H9 (cell line): ENCODE measurements around the gene CD93. TPM values are rescaled to one million over a fixed set of nuclear protein-coding genes. Genes with fewer than 3 reads are reported as not detected.

Source experiments
- DNase-seq: peaks from one replicate; pipeline ENCODE4 v3.0.0-alpha.2; 2017
- H2AFZ ChIP-seq: one replicate; pipeline ENCODE4 v1.6.1; 2013; ENCODE audit warnings: mild to moderate bottlenecking, low read length, control low read depth, moderate library complexity
- H2AK5ac ChIP-seq: 2 replicates; pipeline ENCODE4 v1.6.1; 2013; ENCODE audit warnings: low read length, control low read depth, mixed read lengths; ENCODE audit not compliant: insufficient read length
- H2BK120ac ChIP-seq: one replicate; pipeline ENCODE4 v1.6.1; 2013; ENCODE audit warnings: low read depth, mild to moderate bottlenecking, low read length, control low read depth, inconsistent platforms; ENCODE audit not compliant: poor library complexity, severe bottlenecking
- H2BK12ac ChIP-seq: 2 replicates; pipeline ENCODE4 v1.6.1; 2013; ENCODE audit warnings: low read length, control low read depth, mixed read lengths, low read depth; ENCODE audit not compliant: insufficient read length
- H2BK15ac ChIP-seq: 2 replicates; pipeline ENCODE4 v1.6.1; 2013; ENCODE audit warnings: low read depth, low read length, control low read depth
- H2BK20ac ChIP-seq: one replicate; pipeline ENCODE4 v1.6.1; 2013; ENCODE audit warnings: low read depth, mild to moderate bottlenecking, low read length, control low read depth, inconsistent platforms; ENCODE audit not compliant: poor library complexity, severe bottlenecking
- H2BK5ac ChIP-seq: 2 replicates; pipeline ENCODE4 v1.6.1; 2013; ENCODE audit warnings: low read length, control low read depth, mixed read lengths; ENCODE audit not compliant: insufficient read length
- H3K14ac ChIP-seq: 2 replicates; pipeline ENCODE4 v1.6.1; 2013; ENCODE audit warnings: low read length, control low read depth; ENCODE audit not compliant: insufficient read depth
- H3K18ac ChIP-seq: 2 replicates; pipeline ENCODE4 v1.6.1; 2013; ENCODE audit warnings: low read depth, mild to moderate bottlenecking, mixed read lengths, low read length, control low read depth; ENCODE audit not compliant: insufficient read length
- H3K23ac ChIP-seq: 2 replicates; pipeline ENCODE4 v1.6.1; 2013; ENCODE audit warnings: low read length, control low read depth, mixed read lengths, low read depth; ENCODE audit not compliant: insufficient read length
- H3K23me2 ChIP-seq: 2 replicates; pipeline ENCODE4 v1.6.1; 2013; ENCODE audit warnings: low read depth, mild to moderate bottlenecking, mixed read lengths, low read length, control low read depth; ENCODE audit not compliant: insufficient read length, poor library complexity, severe bottlenecking
- H3K27ac ChIP-seq: 2 replicates; pipeline ENCODE4 v1.5.1; 2013; ENCODE audit warnings: low read length, control low read depth, mixed read lengths, low read depth; ENCODE audit not compliant: insufficient read length
- H3K27me3 ChIP-seq: 2 replicates; pipeline ENCODE4 v1.6.1; 2013; ENCODE audit warnings: low read length, control low read depth, inconsistent platforms; ENCODE audit not compliant: insufficient read depth
- H3K4ac ChIP-seq: 2 replicates; pipeline ENCODE4 v1.6.1; 2013; ENCODE audit warnings: low read depth, mild to moderate bottlenecking, control low read depth, inconsistent platforms, low read length, moderate library complexity
- H3K4me1 ChIP-seq: 2 replicates; pipeline ENCODE4 v1.6.1; 2013; ENCODE audit warnings: low read length, control low read depth, inconsistent platforms; ENCODE audit not compliant: insufficient read depth
- H3K4me2 ChIP-seq: 2 replicates; pipeline ENCODE4 v1.6.1; 2013; ENCODE audit warnings: low read length, control low read depth, mixed read lengths; ENCODE audit not compliant: insufficient read length, insufficient read depth
- H3K56ac ChIP-seq: 2 replicates; pipeline ENCODE4 v1.6.1; 2013; ENCODE audit warnings: low read depth, mild to moderate bottlenecking, mixed read lengths, low read length, control low read depth; ENCODE audit not compliant: insufficient read length
- H3K79me1 ChIP-seq: 2 replicates; pipeline ENCODE4 v1.6.1; 2013; ENCODE audit warnings: low read depth, mild to moderate bottlenecking, moderate library complexity, low read length, control low read depth, inconsistent platforms; ENCODE audit not compliant: insufficient read depth, poor library complexity, severe bottlenecking
- H3K79me2 ChIP-seq: 2 replicates; pipeline ENCODE4 v1.6.1; 2013; ENCODE audit warnings: low read length, control low read depth, inconsistent platforms; ENCODE audit not compliant: insufficient read depth
- H3K9ac ChIP-seq: 2 replicates; pipeline ENCODE4 v1.6.1; 2013; ENCODE audit warnings: low read length, control low read depth, mixed read lengths; ENCODE audit not compliant: insufficient read length; ENCODE audit errors: extremely low read depth
- H3K9me3 ChIP-seq: one replicate; pipeline ENCODE4 v1.6.1; 2013; ENCODE audit warnings: low read depth, low read length, inconsistent platforms; ENCODE audit not compliant: control insufficient read depth
- H3T11ph ChIP-seq: one replicate; pipeline ENCODE4 v1.6.1; 2013; ENCODE audit warnings: mild to moderate bottlenecking, low read length, control low read depth, inconsistent platforms
- H4K20me1 ChIP-seq: one replicate; pipeline ENCODE4 v1.6.1; 2013; ENCODE audit not compliant: control insufficient read depth, insufficient read length, insufficient read depth
- H4K5ac ChIP-seq: 2 replicates; pipeline ENCODE4 v1.6.1; 2013; ENCODE audit warnings: low read depth, mild to moderate bottlenecking, mixed read lengths, low read length, control low read depth; ENCODE audit not compliant: insufficient read length
- H4K8ac ChIP-seq: replicated peaks from 2 replicates; pipeline ENCODE4 v1.6.1; 2013; ENCODE audit warnings: low read length, control low read depth, mixed read lengths, low read depth; ENCODE audit not compliant: insufficient read length
- H4K91ac ChIP-seq: 2 replicates; pipeline ENCODE4 v1.6.1; 2013; ENCODE audit warnings: low read depth, mild to moderate bottlenecking, moderate library complexity, mixed read lengths, low read length, control low read depth; ENCODE audit not compliant: insufficient read length
- H3K27ac Mint-ChIP-seq, 3 experiments: 2 replicates in 2 of 3; 3 replicates in 1 of 3; pipeline ENCODE4 v1.8.0; 2020 to 2021; ENCODE audit warnings: mixed read lengths in 3 of 3, mild to moderate bottlenecking in 1 of 3, moderate library complexity in 1 of 3
- H3K27me3 Mint-ChIP-seq: 2 replicates; pipeline ENCODE4 v1.8.0; 2021; ENCODE audit warnings: low read depth, mild to moderate bottlenecking, moderate library complexity, mixed read lengths
- H3K36me3 Mint-ChIP-seq, 3 experiments: 2 replicates in 2 of 3; 3 replicates in 1 of 3; pipeline ENCODE4 v1.8.0; 2020 to 2021; ENCODE audit warnings: low read depth in 3 of 3, mixed read lengths in 3 of 3; ENCODE audit not compliant: insufficient read depth in 1 of 3
- H3K4me1 Mint-ChIP-seq, 2 experiments: 2 replicates each; pipeline ENCODE4 v1.8.0; 2020; ENCODE audit warnings: mixed read lengths in 2 of 2
- H3K4me3 Mint-ChIP-seq, 2 experiments: 2 replicates in 1 of 2; 3 replicates in 1 of 2; pipeline ENCODE4 v1.8.0; 2020 to 2021; ENCODE audit warnings: mild to moderate bottlenecking in 2 of 2, mixed read lengths in 2 of 2, moderate library complexity in 1 of 2
- H3K9me3 Mint-ChIP-seq, 2 experiments: 2 replicates in 1 of 2; 3 replicates in 1 of 2; pipeline ENCODE4 v1.8.0; 2020; ENCODE audit warnings: mild to moderate bottlenecking in 2 of 2, mixed read lengths in 2 of 2, moderate library complexity in 1 of 2
- WGBS: extraction: QIAGEN DNeasy Blood & Tissue Kit; methylation state at CpG from one replicate; pipeline ENCODE4 v1.1.7; 2013; ENCODE audit warnings: missing lambda C conversion rate, low lambda C conversion rate, mixed read lengths; ENCODE audit not compliant: insufficient read length; ENCODE audit errors: extremely low coverage; 5-methylcytosine and 5-hydroxymethylcytosine counted together
- total RNA-seq: library from RNA; stranded (reverse); gene quantifications from 2 replicates; pipeline ENCODE4 v1.2.1, GENCODE V29; 2021
- TF ChIP-seq, protein P1 (sequence below): fragments of 200-600 bp; sonication (generic); conservative IDR thresholded peaks from 3 replicates; pipeline ENCODE4 v1.8.0; 2021; ENCODE audit warnings: antibody characterized with exemption, mild to moderate bottlenecking

CD93 gene
- total RNA-seq, 1 experiment from 2014 or later = not detected

DNA sequence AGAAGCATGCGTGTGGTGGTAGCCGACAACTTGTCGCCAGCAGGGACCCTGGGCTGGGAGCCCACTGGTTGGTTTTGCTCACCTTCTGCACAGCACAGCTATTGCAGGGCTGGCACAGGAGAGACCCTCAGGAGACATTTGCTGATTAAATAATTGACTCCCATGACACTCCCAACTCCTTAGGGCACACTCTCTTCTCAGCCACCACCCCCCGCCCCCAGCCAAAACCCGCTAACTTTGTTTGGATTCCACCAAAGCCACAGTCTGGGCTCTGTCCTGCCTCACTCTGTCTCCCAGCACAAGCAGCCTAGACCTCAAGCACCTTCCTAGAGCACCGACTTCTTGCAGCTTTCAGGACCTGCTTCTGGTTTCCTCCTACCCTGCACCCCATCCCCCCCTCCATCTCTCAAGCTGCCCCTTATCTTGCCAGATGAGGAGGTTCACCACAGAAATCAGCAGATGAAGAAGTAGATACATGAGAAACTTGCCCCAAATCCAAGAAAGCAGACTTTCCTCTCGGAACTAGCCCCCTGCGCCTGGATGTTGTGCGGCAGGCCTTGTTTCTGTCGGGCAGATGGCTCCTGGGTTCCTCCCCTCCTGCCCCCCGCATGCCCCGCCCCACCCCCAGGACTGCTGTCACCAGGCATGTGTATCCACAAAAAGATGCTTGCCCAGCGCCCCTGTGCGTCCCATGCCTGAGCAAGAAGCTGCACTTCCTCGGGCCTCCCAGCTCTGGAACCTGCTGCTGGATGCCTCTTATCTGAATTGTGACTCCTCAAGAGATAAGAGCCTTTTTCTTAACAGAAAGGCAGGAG lies 35.0 kb upstream of the CD93 start:
- no peak overlapping the region for H3K4me2 ChIP-seq
- WGBS = no CpG with 5 or more reads among the region's 15 CpGs

More for the DNA sequence above, 35.0 kb upstream of the CD93 start:
- peak overlapping the region in 1 of 3 experiments; percentile 73; a peak in 1 of 7 replicates for H3K27ac Mint-ChIP-seq
- Histone ChIP-seq H3K56ac (no peak overlapping the region), H4K8ac (no peak overlapping the region), H4K5ac (no peak overlapping the region), H3K27me3 (no peaks in the 10 kb centered on the region), H3T11ph (no peak overlapping the region), H4K91ac (no peak overlapping the region), H3K79me1 (no peaks in the 10 kb centered on the region), H3K79me2 (no peaks in the 10 kb centered on the region), H3K27ac (no peak overlapping the region), H3K18ac (no peak overlapping the region), H3K4ac (no peak overlapping the region), H3K14ac (peak overlapping the region; percentile 18; the same call in 1 of the 2 replicates), H3K9ac (no peak overlapping the region), H2AK5ac (no peak overlapping the region), H2AFZ (no peak overlapping the region), H3K23ac (no peak overlapping the region), H3K23me2 (no peaks in the 10 kb centered on the region), H4K20me1 (no peaks in the 10 kb centered on the region), H3K4me1 (no peaks in the 10 kb centered on the region), H2BK5ac (no peak overlapping the region), H2BK120ac (no peak overlapping the region), H2BK20ac (no peak overlapping the region), H2BK15ac (no peak overlapping the region), H3K9me3 (no peaks in the 10 kb centered on the region), H2BK12ac (no peak overlapping the region)
- H3K9me3 Mint-ChIP-seq = no peaks in the 10 kb centered on the region; a peak in 1 of 5 replicates
- no peaks in the 10 kb centered on the region for H3K36me3 Mint-ChIP-seq
- TF ChIP-seq, protein P1, sequence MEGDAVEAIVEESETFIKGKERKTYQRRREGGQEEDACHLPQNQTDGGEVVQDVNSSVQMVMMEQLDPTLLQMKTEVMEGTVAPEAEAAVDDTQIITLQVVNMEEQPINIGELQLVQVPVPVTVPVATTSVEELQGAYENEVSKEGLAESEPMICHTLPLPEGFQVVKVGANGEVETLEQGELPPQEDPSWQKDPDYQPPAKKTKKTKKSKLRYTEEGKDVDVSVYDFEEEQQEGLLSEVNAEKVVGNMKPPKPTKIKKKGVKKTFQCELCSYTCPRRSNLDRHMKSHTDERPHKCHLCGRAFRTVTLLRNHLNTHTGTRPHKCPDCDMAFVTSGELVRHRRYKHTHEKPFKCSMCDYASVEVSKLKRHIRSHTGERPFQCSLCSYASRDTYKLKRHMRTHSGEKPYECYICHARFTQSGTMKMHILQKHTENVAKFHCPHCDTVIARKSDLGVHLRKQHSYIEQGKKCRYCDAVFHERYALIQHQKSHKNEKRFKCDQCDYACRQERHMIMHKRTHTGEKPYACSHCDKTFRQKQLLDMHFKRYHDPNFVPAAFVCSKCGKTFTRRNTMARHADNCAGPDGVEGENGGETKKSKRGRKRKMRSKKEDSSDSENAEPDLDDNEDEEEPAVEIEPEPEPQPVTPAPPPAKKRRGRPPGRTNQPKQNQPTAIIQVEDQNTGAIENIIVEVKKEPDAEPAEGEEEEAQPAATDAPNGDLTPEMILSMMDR = no peak
- DNase-seq = no peak
- no peak overlapping the region for H3K4me3 Mint-ChIP-seq
- H3K27me3 Mint-ChIP-seq = peaks cover 2% of the 10 kb centered on the region
- peaks cover 8 to 17% of the 10 kb centered on the region in 2 experiments for H3K4me1 Mint-ChIP-seq
